A673 (cell line): ENCODE data around the gene LARP1. TPM values are rescaled to one million over a fixed set of nuclear protein-coding genes. Genes with fewer than 3 reads are reported as not detected.

Experiments
- BruUV-seq: library from RNA; stranded (reverse); fragments of 400-500 nt; replicated peaks from 2 replicates; lab custom pipeline; 2021; lab: Mats Ljungman, UMichigan
- CTCF ChIA-PET: fragments of 300-600 bp; sonication (Branson Sonifier 250); formaldehyde crosslinking; loops from one replicate; lab custom pipeline; 2022; ENCODE audit warnings: antibody characterized with exemption; lab: Charles Lee
- POLR2A ChIA-PET: fragments of 300-600 bp; sonication (Branson Sonifier 250); formaldehyde crosslinking; loops from one replicate; lab custom pipeline; 2022; ENCODE audit warnings: antibody characterized with exemption; ENCODE audit not compliant: low non-redundant PET; lab: Charles Lee
- DNase-seq: peaks from one replicate; pipeline ENCODE4 v3.0.0-alpha.2; 2015; ENCODE audit warnings: low spot score
- H3K27ac ChIP-seq: fragments of 200-600 bp; sonication (generic); 2 replicates; pipeline ENCODE4 v1.5.1; 2016; ENCODE audit warnings: mixed run types, low read depth, mild to moderate bottlenecking, mixed read lengths, antibody characterized with exemption, low read length; ENCODE audit not compliant: poor library complexity, severe bottlenecking
- H3K27me3 ChIP-seq: fragments of 200-600 bp; sonication (generic); replicated peaks from 2 replicates; pipeline ENCODE4 v1.6.1; 2017; ENCODE audit warnings: mixed run types, low read depth, mild to moderate bottlenecking, mixed read lengths, antibody characterized with exemption, low read length; ENCODE audit not compliant: insufficient read depth, poor library complexity
- H3K36me3 ChIP-seq: fragments of 200-600 bp; sonication (generic); 2 replicates; pipeline ENCODE4 v1.6.1; 2016; ENCODE audit warnings: mixed run types, mild to moderate bottlenecking, mixed read lengths, antibody characterized with exemption, low read length; ENCODE audit not compliant: insufficient read depth, poor library complexity, severe bottlenecking
- H3K4me1 ChIP-seq: fragments of 200-600 bp; sonication (generic); 2 replicates; pipeline ENCODE4 v1.6.1; 2017; ENCODE audit warnings: mixed run types, mild to moderate bottlenecking, mixed read lengths, antibody characterized with exemption, low read length; ENCODE audit not compliant: insufficient read depth, poor library complexity, severe bottlenecking
- H3K4me3 ChIP-seq: fragments of 200-600 bp; sonication (generic); 2 replicates; pipeline ENCODE4 v1.5.1; 2016; ENCODE audit warnings: low read depth, mixed run types, mild to moderate bottlenecking, mixed read lengths, low read length; ENCODE audit not compliant: poor library complexity, severe bottlenecking
- H3K9me3 ChIP-seq: fragments of 200-600 bp; sonication (generic); 2 replicates; pipeline ENCODE4 v1.6.1; 2016; ENCODE audit warnings: mixed run types, low read depth, mild to moderate bottlenecking, mixed read lengths, antibody characterized with exemption, low read length; ENCODE audit not compliant: poor library complexity, severe bottlenecking
- CTCF ChIP-seq: fragments of 300-800, 200-600 bp; sonication (generic); conservative IDR thresholded peaks from 2 replicates; pipeline ENCODE4 v1.5.1; 2017; ENCODE audit warnings: low read depth, mild to moderate bottlenecking, antibody characterized with exemption, low read length, moderate library complexity, mixed read lengths
- EZH2 ChIP-seq: fragments of 200-600 bp; sonication (generic); IDR thresholded peaks from 2 replicates; pipeline ENCODE4 v1.6.1; 2017; ENCODE audit warnings: borderline replicate concordance, low read depth, mild to moderate bottlenecking, mixed read lengths, antibody characterized with exemption, low read length; ENCODE audit not compliant: poor library complexity, severe bottlenecking
- intact Hi-C: fragments of 100-400 bp; cut with micrococcal nuclease; formaldehyde crosslinking; loops from one replicate; pipeline ENCODE4 v1.10.0; 2022; ENCODE audit not compliant: unreplicated experiment
- total RNA-seq: library from RNA; stranded (reverse); gene quantifications from 2 replicates; pipeline ENCODE4 v1.2.3, GENCODE V29; 2021

LARP1 gene
- total RNA-seq, 1 experiment from 2014 or later: 257 TPM

- no peaks in the 10 kb centered on the region for H3K4me1 ChIP-seq
These were observed 27.8 kb downstream of the LARP1 start for GRCh38 chr5:154782812-154783592.

GRCh38 chr5:154783774-154784460 is 28.7 kb downstream of the LARP1 start:
- H3K4me3 ChIP-seq: no peak overlapping the region
- BruUV-seq: no TSS peak

More at GRCh38 chr5:154782812-154783592, 27.8 kb downstream of the LARP1 start:
- no peak for DNase-seq
- Histone ChIP-seq H3K27me3 (no peaks in the 10 kb centered on the region), H3K4me3 (no peak overlapping the region), H3K9me3 (no peaks in the 10 kb centered on the region), H3K27ac (no peak overlapping the region), H3K36me3 (no peaks in the 10 kb centered on the region)
- no TSS peak for BruUV-seq
- CTCF ChIA-PET: no interaction called here
- TF ChIP-seq EZH2 (no peak), CTCF (no peak)
- POLR2A ChIA-PET: no interaction called here
- intact Hi-C loops: no loop called here

GRCh38 chr5:154784856-154785255 is 29.7 kb downstream of the LARP1 start:
- no peak overlapping the region for H3K4me3 ChIP-seq
- intact Hi-C loops: no loop called here
- TF ChIP-seq EZH2 (no peak), CTCF (no peak)
- no peaks in the 10 kb centered on the region for H3K9me3 ChIP-seq
- H3K27me3 ChIP-seq: no peaks in the 10 kb centered on the region
- ChIA-PET POLR2A (no interaction called here), CTCF (no interaction called here)
- H3K27ac ChIP-seq: no peak overlapping the region
- DNase-seq: no peak
- no peaks in the 10 kb centered on the region for H3K4me1 ChIP-seq
- no TSS peak for BruUV-seq
- no peaks in the 10 kb centered on the region for H3K36me3 ChIP-seq

More at GRCh38 chr5:154783774-154784460, 28.7 kb downstream of the LARP1 start:
- H3K4me1 ChIP-seq: no peaks in the 10 kb centered on the region
- no peaks in the 10 kb centered on the region for H3K36me3 ChIP-seq
- no peak for DNase-seq
- H3K9me3 ChIP-seq: no peaks in the 10 kb centered on the region
- ChIA-PET POLR2A (no interaction called here), CTCF (no interaction called here)
- intact Hi-C loops: no loop called here
- TF ChIP-seq CTCF (no peak), EZH2 (no peak)
- no peak overlapping the region for H3K27ac ChIP-seq
- H3K27me3 ChIP-seq: no peaks in the 10 kb centered on the region
